PC-9 (cell line): ENCODE measurements around the gene HS3ST2.

Experiments used
- CTCF ChIP-seq: fragments of 200-600 bp; sonication (generic); conservative IDR thresholded peaks from 2 replicates; pipeline ENCODE4 v1.6.1; 2017; ENCODE audit warnings: mixed run types, antibody characterized with exemption, mild to moderate bottlenecking, moderate library complexity
- EZH2 ChIP-seq: fragments of 200-600 bp; sonication (generic); IDR thresholded peaks from 2 replicates; pipeline ENCODE4 v1.8.0; 2017; ENCODE audit warnings: antibody characterized with exemption, low read depth

GRCh38 chr16:22859925-22860324 is 46.0 kb downstream of the HS3ST2 start:
- TF ChIP-seq CTCF (no peak), EZH2 (no peak)
